ENCODE measurements around the gene NAA60.

The NAA60 gene

GRCh38 chr16:3482659-3483241, 39.3 kb downstream of the NAA60 start:
- Histone ChIP-seq H3K4me2 (ENCODE audit: low read length) (no peak overlapping the region), H3K4me3 (ENCODE audit: low read depth, low read length, poor library complexity, severe bottlenecking) (no peak overlapping the region), H3K27me3 (ENCODE audit: insufficient read depth, low read length) (no peaks in the 10 kb centered on the region), H3K27ac (ENCODE audit: low read depth, low read length, poor library complexity, severe bottlenecking) (no peak overlapping the region), H2AFZ (ENCODE audit: low read length) (no peak overlapping the region), H3K9me3 (ENCODE audit: low read length) (no peaks in the 10 kb centered on the region), H3K36me3 (ENCODE audit: insufficient read depth, low read length) (peaks cover 72% of the 10 kb centered on the region), H3K79me2 (ENCODE audit: insufficient read depth, low read length) (no peaks in the 10 kb centered on the region), H3K9me2 (ENCODE audit: low read depth, low read length) (no peaks in the 10 kb centered on the region), H4K20me1 (ENCODE audit: insufficient read depth, low read length) (no peaks in the 10 kb centered on the region), H3K9ac (ENCODE audit: low read length) (no peak overlapping the region), H3K4me1 (ENCODE audit: insufficient read depth, low read length, severe bottlenecking) (no peaks in the 10 kb centered on the region), H3F3A (ENCODE audit: insufficient read depth, low read length) (no peaks in the 10 kb centered on the region)
- no peak for TF ChIP-seq EZH2 (IDR thresholded peaks at IDR 0.05; ENCODE audit: borderline replicate concordance, low read length)
- TF ChIP-seq, protein P1, sequence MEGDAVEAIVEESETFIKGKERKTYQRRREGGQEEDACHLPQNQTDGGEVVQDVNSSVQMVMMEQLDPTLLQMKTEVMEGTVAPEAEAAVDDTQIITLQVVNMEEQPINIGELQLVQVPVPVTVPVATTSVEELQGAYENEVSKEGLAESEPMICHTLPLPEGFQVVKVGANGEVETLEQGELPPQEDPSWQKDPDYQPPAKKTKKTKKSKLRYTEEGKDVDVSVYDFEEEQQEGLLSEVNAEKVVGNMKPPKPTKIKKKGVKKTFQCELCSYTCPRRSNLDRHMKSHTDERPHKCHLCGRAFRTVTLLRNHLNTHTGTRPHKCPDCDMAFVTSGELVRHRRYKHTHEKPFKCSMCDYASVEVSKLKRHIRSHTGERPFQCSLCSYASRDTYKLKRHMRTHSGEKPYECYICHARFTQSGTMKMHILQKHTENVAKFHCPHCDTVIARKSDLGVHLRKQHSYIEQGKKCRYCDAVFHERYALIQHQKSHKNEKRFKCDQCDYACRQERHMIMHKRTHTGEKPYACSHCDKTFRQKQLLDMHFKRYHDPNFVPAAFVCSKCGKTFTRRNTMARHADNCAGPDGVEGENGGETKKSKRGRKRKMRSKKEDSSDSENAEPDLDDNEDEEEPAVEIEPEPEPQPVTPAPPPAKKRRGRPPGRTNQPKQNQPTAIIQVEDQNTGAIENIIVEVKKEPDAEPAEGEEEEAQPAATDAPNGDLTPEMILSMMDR (IDR thresholded peaks at IDR 0.05; ENCODE audit: low read length) = no peak

DNA sequence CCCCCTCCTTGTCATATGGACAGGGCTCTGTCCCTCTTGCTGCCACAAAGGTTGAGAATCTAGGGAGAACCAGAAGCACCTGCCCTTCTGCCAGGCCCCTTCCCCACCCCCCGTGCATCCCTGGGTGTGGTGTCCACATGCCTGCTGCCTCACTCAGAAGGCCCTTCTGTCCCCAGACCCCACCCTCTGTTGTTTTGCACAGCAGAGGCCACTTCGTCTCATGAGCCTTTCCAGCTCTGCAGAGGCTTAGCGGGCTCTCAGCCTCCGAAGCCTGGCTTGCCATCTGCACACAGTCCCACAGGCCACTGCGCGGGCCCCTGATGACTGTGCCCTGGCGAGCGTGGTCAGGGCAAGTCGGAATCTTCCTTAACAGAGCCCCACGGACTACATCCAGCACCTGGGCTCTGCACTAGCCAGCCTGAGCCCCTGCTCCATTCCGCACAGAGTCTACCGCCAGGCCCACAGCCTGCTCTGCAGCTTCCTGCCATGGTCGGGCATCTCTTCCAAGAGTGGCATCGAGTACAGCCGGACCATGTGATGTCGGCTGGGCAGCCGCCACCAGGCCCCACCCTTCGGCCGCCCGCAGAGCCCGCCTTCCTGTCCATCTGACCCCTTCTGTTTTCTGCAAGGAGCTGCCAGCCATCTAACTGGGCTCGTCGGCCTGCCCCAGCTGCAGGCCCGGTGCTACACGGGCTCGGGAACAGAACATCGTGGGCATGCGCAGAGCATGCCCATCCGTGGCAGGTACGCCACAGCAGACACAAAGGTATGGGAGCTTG, 41.0 kb downstream of the NAA60 start:
- Histone ChIP-seq H2AFZ (ENCODE audit: low read length) (no peak overlapping the region), H3K27ac (ENCODE audit: low read depth, low read length, poor library complexity, severe bottlenecking) (no peak overlapping the region), H3K4me3 (ENCODE audit: low read depth, low read length, poor library complexity, severe bottlenecking) (no peak overlapping the region), H3K79me2 (ENCODE audit: insufficient read depth, low read length) (no peaks in the 10 kb centered on the region), H3K27me3 (ENCODE audit: insufficient read depth, low read length) (no peaks in the 10 kb centered on the region), H3K9ac (ENCODE audit: low read length) (no peak overlapping the region), H3K9me3 (ENCODE audit: low read length) (no peaks in the 10 kb centered on the region), H4K20me1 (ENCODE audit: insufficient read depth, low read length) (no peaks in the 10 kb centered on the region), H3K36me3 (ENCODE audit: insufficient read depth, low read length) (peaks cover 73% of the 10 kb centered on the region), H3F3A (ENCODE audit: insufficient read depth, low read length) (no peaks in the 10 kb centered on the region), H3K9me2 (ENCODE audit: low read depth, low read length) (no peaks in the 10 kb centered on the region), H3K4me1 (ENCODE audit: insufficient read depth, low read length, severe bottlenecking) (no peaks in the 10 kb centered on the region), H3K4me2 (ENCODE audit: low read length) (no peak overlapping the region)
- no peak for TF ChIP-seq EZH2 (IDR thresholded peaks at IDR 0.05; ENCODE audit: borderline replicate concordance, low read length)
- TF ChIP-seq, protein P1 (IDR thresholded peaks at IDR 0.05; ENCODE audit: low read length) = no peak

DNA sequence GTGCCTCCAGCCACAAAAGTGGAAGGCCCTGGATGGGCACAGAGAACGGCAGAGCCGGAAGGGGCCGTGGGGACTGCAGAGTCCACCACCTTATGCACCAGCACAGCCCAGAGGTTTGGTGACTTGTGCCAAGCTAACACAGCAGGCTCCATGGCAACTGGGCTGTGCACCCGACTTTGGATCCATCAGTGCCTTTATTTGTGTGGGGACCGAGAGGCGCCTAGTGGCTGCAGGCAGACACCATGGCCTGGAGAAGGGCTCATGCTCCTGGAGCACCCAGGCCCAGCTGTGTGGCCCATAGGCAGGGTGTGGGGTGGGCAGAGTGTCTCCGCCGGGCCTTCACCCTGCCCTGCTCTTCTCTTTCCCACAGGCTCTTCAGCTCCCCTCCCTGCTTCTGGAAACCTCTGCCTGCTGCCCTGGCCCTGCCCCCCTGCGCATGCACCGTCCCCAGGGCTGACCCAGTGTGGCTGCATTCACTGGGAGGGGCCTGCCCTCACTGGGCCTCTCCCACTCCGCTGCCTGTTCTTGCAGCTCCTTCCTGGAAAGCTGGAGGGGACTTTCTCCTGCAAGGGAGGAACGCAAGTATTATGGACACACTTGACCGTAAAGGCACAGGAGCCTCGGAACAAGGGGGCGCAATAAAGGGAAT, 41.7 kb downstream of the NAA60 start:
- Histone ChIP-seq H2AFZ (ENCODE audit: low read length) (no peak overlapping the region), H3K27ac (ENCODE audit: low read depth, low read length, poor library complexity, severe bottlenecking) (no peak overlapping the region), H3K79me2 (ENCODE audit: insufficient read depth, low read length) (no peaks in the 10 kb centered on the region), H3K4me1 (ENCODE audit: insufficient read depth, low read length, severe bottlenecking) (no peaks in the 10 kb centered on the region), H3K4me2 (ENCODE audit: low read length) (no peak overlapping the region), H3K4me3 (ENCODE audit: low read depth, low read length, poor library complexity, severe bottlenecking) (no peak overlapping the region), H3K9me3 (ENCODE audit: low read length) (no peaks in the 10 kb centered on the region), H3F3A (ENCODE audit: insufficient read depth, low read length) (no peaks in the 10 kb centered on the region), H4K20me1 (ENCODE audit: insufficient read depth, low read length) (no peaks in the 10 kb centered on the region), H3K27me3 (ENCODE audit: insufficient read depth, low read length) (no peaks in the 10 kb centered on the region), H3K9ac (ENCODE audit: low read length) (no peak overlapping the region), H3K9me2 (ENCODE audit: low read depth, low read length) (no peaks in the 10 kb centered on the region), H3K36me3 (ENCODE audit: insufficient read depth, low read length) (peaks cover 72% of the 10 kb centered on the region)
- TF ChIP-seq EZH2 (IDR thresholded peaks at IDR 0.05; ENCODE audit: borderline replicate concordance, low read length) = no peak
- TF ChIP-seq, protein P1 (IDR thresholded peaks at IDR 0.05; ENCODE audit: low read length) = no peak

Data from OCI-LY1 (cell line).